T-helper 22 cell (primary cell): Measurements from ENCODE around the gene PCMTD2.
"Not testable (repeated sequence)": the region's sequence is repeated elsewhere in the genome, so short reads cannot be mapped to it uniquely, and the experiment has no call there.

Source experiments
- DNase-seq: peaks from one replicate; pipeline ENCODE4 v3.0.0-alpha.2; 2020; ENCODE audit warnings: low read depth

PCMTD2 gene

GRCh38 chr20:64224351-64225170 lies 31.0 kb upstream of the PCMTD2 start:
- no peak for DNase-seq

DNA sequence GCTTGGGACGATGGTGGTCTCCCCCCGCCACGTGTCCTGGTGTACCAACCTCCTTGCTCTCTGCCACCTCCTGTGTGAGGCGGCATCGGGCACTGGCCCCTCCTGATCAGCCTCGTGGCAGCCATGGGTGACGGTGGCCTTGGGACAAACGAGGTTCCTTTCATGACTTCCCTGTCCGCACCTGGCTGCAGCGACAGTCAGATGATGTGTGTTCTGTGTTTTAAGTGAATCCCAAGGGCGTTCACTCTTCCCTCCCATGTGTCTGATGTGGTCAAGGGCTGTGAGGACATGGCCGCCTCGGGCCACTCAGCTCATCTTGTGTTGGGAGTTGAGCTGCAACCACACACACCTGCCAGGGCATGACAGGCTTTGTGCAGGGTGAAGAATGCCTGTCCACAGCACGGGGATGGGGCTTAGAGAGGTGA lies 30.4 kb upstream of the PCMTD2 start:
- no peak for DNase-seq

DNA sequence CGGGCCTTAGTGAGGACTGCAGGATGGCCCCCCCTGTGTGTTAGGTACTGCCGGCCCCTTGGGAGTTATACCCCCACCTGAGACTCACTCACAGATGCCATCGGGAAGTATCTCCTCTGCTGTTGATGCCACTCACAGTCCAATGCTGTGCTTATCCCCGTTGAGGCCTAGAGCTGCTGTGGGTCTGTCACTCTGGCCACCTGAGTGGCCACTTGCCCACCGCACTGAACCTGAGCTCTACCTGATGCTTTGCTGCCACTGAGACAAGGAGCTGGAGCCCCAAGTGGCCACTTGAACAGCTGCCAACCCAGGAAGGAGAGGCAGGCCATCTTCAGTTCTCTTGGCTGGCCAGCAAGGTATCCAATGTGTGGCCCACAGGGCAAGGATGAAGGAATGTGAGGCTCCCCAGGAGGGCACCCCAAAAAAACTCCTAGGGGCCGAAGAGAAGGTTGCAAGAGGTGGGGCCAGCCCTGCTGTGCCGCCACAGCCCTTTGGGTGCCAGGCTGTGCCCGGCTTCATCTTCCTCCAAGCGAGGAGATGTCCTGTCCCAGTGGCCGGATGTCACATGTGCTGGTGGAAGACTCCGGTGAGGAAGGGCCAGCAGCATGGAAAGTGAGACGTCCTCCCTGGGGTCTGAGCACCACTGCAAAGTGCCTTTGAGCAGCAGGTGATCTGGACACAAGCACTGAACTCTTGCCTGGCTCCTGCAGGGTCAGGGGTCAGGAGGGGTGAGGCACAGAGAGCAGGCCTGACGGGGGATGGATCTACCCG lies 29.5 kb upstream of the PCMTD2 start:
- no peak for DNase-seq

- no peak for DNase-seq
Observed at GRCh38 chr20:64226686-64227580, 28.6 kb upstream of the PCMTD2 start.

DNA sequence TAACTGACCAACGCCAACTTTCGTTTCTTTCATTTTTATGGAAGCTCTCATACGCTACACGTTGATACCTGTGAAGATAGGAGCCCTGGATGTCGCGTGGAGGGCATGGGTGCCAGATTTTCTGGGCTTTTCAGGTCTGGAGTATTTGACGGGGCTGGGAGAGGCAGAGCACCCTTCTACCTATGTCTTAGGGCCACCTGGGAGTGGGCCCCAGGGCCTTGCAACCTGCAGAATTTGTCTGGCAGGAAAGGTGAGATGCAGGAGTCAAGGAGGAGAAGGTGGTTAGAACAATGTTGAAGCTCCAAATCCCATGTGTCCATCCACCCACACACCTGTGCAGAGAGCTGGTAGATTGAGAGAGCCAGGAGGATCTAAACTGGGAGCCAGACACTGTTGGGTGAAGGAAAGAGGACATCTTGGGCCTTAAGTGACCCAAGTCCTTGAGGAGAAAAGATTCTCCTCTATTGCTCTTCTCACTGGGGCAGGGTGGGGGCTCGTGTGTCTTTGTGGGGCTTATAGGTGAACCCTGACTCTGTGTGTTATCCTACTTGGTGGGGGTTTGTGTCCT lies 27.4 kb upstream of the PCMTD2 start:
- no peak for DNase-seq

DNA sequence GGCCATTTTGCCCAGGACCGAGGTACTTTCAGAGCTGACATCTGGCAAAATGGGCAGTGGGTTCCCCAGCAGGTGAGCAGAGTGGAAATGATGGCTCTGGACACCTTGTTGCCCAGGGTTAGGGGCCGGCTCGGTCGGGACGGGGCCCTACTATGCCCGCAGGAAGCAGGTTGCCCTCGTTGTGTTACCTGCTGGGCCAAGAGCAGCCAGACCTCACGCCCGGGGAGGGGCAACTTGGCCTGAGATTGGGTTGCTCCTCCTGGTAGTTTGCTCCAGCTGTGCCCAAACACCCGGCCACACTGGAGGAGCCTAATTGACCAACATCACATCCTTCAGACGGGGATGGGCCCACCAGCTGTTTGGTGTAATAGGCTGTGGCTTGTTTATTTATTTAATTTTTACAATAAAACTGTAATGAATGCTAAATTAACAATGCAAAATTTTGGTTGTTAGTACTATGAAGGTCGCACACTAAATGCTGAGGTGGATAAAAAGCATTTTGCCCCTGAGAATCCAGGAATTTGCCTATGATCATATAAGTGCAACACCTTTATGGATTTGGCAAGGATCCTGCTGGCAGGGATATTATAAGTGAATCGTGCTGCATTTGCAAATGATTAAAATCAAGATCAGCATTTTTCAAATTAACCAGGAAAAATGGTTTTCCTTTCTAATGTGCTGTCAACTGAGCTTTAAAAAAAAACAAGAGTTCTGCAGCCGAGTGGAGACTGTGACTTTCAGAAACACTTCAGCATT lies 26.6 kb upstream of the PCMTD2 start:
- no peak for DNase-seq

DNA sequence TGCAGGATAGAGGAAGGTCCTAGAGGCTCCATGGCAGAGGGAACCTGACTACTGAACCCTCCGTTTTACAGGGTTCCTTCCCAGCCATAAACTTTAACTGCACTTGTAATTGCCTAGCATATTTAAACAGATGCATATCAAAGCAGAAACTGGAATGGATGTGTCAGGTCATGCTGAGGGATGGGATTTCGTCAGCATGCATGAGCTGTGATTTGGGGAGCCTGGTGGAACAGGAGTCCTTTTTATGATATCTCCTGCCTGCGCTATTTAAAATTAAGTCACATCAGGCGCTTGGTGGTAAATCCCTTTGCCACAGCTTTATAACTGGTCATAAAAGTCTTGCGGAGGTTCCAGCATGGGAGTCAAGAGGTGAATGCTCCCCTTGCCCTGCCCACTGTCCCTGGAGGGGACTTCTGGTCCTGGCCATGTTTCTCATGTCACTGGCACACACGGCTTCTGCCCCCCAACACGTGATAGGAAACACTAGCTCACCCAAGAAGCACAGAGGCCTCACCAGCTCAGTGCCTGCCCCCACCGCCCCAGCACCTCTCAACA lies 26.0 kb upstream of the PCMTD2 start:
- DNase-seq, result no peak

GRCh38 chr20:64230461-64231145 lies 24.9 kb upstream of the PCMTD2 start:
- no peak for DNase-seq

GRCh38 chr20:64231621-64232550 lies 23.7 kb upstream of the PCMTD2 start:
- DNase-seq, result no peak

GRCh38 chr20:64232794-64233193 lies 22.8 kb upstream of the PCMTD2 start:
- DNase-seq, result no peak

- DNase-seq, result no peak
Observed at GRCh38 chr20:64233725-64234124, 21.8 kb upstream of the PCMTD2 start.

- DNase-seq, result no peak
Observed at GRCh38 chr20:64234291-64234791, 21.2 kb upstream of the PCMTD2 start.

DNA sequence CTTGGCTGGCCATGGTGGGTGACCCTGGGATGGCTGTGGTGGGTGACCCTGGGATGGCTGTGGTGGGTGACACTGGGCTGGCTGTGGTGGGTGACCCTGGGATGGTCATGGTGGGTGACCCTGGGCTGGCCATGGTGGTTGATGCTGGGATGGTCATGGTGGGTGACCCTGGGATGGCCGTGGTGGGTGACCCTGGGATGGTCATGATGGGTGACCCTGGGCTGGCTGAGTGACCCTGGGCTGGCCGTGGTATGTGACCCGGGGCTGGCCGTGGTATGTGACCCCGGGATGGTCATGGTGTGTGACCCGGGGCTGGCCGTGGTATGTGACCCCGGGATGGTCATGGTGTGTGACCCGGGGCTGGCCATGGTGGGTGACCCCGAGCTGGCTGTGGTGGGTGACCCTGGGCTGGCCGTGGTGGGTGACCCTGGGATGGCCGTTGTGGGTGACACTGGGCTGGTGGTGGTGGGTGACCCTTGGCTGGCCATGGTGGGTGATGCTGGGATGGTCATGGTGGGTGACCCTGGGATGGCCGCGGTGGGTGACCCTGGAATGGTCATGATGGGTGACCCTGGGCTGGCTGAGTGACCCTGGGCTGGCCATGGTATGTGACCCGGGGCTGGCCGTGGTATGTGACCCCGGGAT lies 20.5 kb upstream of the PCMTD2 start:
- DNase-seq, result not testable (repeated sequence)

DNA sequence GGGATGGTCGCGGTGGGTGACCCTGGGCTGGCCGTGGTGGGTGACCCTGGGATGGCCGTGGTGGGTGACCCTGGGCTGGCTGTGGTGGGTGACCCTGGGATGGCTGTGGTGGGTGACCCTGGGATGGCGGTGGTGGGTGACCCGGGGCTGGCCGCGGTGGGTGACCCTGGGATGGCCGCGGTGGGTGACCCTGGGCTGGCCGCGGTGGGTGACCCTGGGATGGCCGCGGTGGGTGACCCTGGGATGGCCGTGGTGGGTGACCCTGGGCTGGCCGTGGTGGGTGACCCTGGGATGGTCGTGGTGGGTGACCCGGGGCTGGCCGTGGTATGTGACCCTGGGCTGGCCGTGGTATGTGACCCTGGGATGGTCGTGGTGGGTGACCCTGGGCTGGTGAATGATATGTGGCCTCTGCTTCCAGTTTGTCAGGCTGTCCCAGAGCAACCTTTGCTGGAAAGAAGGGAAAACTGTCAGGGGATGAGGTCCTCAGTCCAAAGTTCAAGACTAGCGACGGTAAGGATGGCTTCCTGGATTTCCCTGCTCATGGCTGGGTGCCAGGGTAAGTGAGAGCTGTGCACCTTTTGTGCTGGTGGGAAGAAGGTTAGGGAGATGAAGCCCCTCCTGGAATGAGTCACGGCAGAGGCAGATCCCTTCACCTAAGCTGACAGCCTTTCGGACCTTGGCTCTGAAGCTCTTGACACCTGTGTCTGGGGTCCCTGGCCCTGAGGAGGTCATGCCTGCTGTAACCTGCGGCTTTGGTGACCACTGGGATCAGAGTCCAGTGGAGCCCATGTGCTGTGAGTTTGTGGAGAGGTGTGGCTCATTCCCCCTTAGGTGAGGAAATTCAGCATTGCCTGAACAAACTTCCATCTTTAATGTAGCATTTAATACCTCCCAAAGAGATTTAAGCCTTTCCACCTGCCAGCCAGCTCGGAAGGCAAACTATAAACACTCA lies 19.1 kb upstream of the PCMTD2 start:
- no peak for DNase-seq

- no peak for DNase-seq
Observed at GRCh38 chr20:64237316-64237715, 18.2 kb upstream of the PCMTD2 start.

GRCh38 chr20:64238115-64238825 lies 17.3 kb upstream of the PCMTD2 start:
- no peak for DNase-seq
